Loucy (cell line): Measurements from ENCODE around the gene FNDC8.

Experiments used
- H2AFZ ChIP-seq: fragments of 200-600 bp; sonication (generic); 2 replicates; pipeline ENCODE4 v1.6.0; 2016; ENCODE audit warnings: antibody characterized with exemption, mild to moderate bottlenecking, low read length, moderate library complexity
- H3F3A ChIP-seq: fragments of 200-600 bp; 2 replicates; pipeline ENCODE4 v1.6.0; 2016; ENCODE audit warnings: antibody characterized with exemption, low read depth, mild to moderate bottlenecking
- H3K27me3 ChIP-seq: fragments of 200-600 bp; sonication (generic); 2 replicates; pipeline ENCODE4 v1.6.1; 2014; ENCODE audit warnings: low read length, mild to moderate bottlenecking; ENCODE audit not compliant: insufficient read depth, poor library complexity, severe bottlenecking
- H3K36me3 ChIP-seq: fragments of 200-600 bp; sonication (generic); 2 replicates; pipeline ENCODE4 v1.6.1; 2016; ENCODE audit warnings: low read length; ENCODE audit not compliant: insufficient read depth
- H3K4me1 ChIP-seq: fragments of 200-600 bp; sonication (generic); 2 replicates; pipeline ENCODE4 v1.5.1; 2014; ENCODE audit warnings: low read length, mild to moderate bottlenecking; ENCODE audit not compliant: insufficient read depth, poor library complexity, severe bottlenecking
- H3K4me2 ChIP-seq: fragments of 200-600 bp; sonication (generic); 2 replicates; pipeline ENCODE4 v1.6.0; 2014; ENCODE audit warnings: antibody characterized with exemption, low read length, low read depth, mild to moderate bottlenecking; ENCODE audit not compliant: poor library complexity, severe bottlenecking
- H3K4me3 ChIP-seq: fragments of 200-600 bp; sonication (generic); 2 replicates; pipeline ENCODE4 v1.5.1; 2014; ENCODE audit warnings: low read length, mild to moderate bottlenecking, mixed read lengths; ENCODE audit not compliant: poor library complexity, severe bottlenecking
- H3K79me2 ChIP-seq: fragments of 200-600 bp; sonication (generic); 2 replicates; pipeline ENCODE4 v1.6.1; 2014; ENCODE audit warnings: low read length; ENCODE audit not compliant: insufficient read depth
- H3K9ac ChIP-seq: fragments of 200-600 bp; sonication (generic); 2 replicates; pipeline ENCODE4 v1.6.0; 2014; ENCODE audit warnings: mild to moderate bottlenecking, low read depth, low read length, moderate library complexity; ENCODE audit not compliant: poor library complexity, severe bottlenecking
- H3K9me2 ChIP-seq: fragments of 200-600 bp; sonication (generic); replicated peaks from 2 replicates; pipeline ENCODE4 v1.6.1; 2016; ENCODE audit warnings: low read depth, low read length, mixed read lengths
- H3K9me3 ChIP-seq: fragments of 200-600 bp; sonication (generic); 2 replicates; pipeline ENCODE4 v1.6.1; 2014; ENCODE audit warnings: mild to moderate bottlenecking, antibody characterized with exemption, low read length, low read depth; ENCODE audit not compliant: insufficient read depth
- H4K20me1 ChIP-seq: fragments of 200-600 bp; sonication (generic); 2 replicates; pipeline ENCODE4 v1.6.0; 2014; ENCODE audit warnings: antibody characterized with exemption, low read length, mild to moderate bottlenecking; ENCODE audit not compliant: insufficient read depth, poor library complexity, severe bottlenecking
- CTCF ChIP-seq: fragments of 200-600 bp; sonication (generic); conservative IDR thresholded peaks from 2 replicates; pipeline ENCODE4 v1.5.1; 2014; ENCODE audit warnings: mild to moderate bottlenecking, antibody characterized with exemption, low read length
- EZH2phosphoT487 ChIP-seq: fragments of 200-600 bp; IDR thresholded peaks from 2 replicates; pipeline ENCODE4 v1.6.1; 2018; ENCODE audit warnings: antibody characterized with exemption, mild to moderate bottlenecking, moderate library complexity, borderline replicate concordance

Gene FNDC8

GRCh38 chr17:35099908-35100307, 21.5 kb upstream of the FNDC8 start:
- no peak for TF ChIP-seq CTCF
- no peak for TF ChIP-seq EZH2phosphoT487
- no peaks in the 10 kb centered on the region for H3K9me2 ChIP-seq
- H3K79me2 ChIP-seq = no peaks in the 10 kb centered on the region
- H3K27me3 ChIP-seq = no peaks in the 10 kb centered on the region
- H4K20me1 ChIP-seq = no peaks in the 10 kb centered on the region
- H3K4me1 ChIP-seq = no peaks in the 10 kb centered on the region
- no peaks in the 10 kb centered on the region for H3F3A ChIP-seq
- no peak overlapping the region for H3K4me3 ChIP-seq
- no peaks in the 10 kb centered on the region for H3K9me3 ChIP-seq
- H3K36me3 ChIP-seq = peaks cover 8% of the 10 kb centered on the region; the same call in 1 of the 2 replicates
- H2AFZ ChIP-seq = no peak overlapping the region
- H3K4me2 ChIP-seq = no peak overlapping the region
- H3K9ac ChIP-seq = no peak overlapping the region

- Histone ChIP-seq H3K4me1 (no peaks in the 10 kb centered on the region), H3F3A (no peaks in the 10 kb centered on the region), H3K4me2 (no peak overlapping the region), H4K20me1 (no peaks in the 10 kb centered on the region), H3K9me3 (no peaks in the 10 kb centered on the region), H3K9me2 (no peaks in the 10 kb centered on the region), H3K4me3 (no peak overlapping the region), H3K79me2 (no peaks in the 10 kb centered on the region), H3K9ac (no peak overlapping the region), H2AFZ (no peak overlapping the region), H3K27me3 (no peaks in the 10 kb centered on the region), H3K36me3 (peaks cover 11% of the 10 kb centered on the region; the same call in 1 of the 2 replicates)
- TF ChIP-seq CTCF (no peak), EZH2phosphoT487 (no peak)
Observed at GRCh38 chr17:35101036-35101435, 20.4 kb upstream of the FNDC8 start.

GRCh38 chr17:35101725-35102124, 19.7 kb upstream of the FNDC8 start:
- no peak overlapping the region for H3K9ac ChIP-seq
- no peak overlapping the region for H3K4me2 ChIP-seq
- H2AFZ ChIP-seq = no peak overlapping the region
- H3K4me1 ChIP-seq = no peaks in the 10 kb centered on the region
- H3K9me3 ChIP-seq = no peaks in the 10 kb centered on the region
- H3K79me2 ChIP-seq = no peaks in the 10 kb centered on the region
- no peaks in the 10 kb centered on the region for H4K20me1 ChIP-seq
- no peaks in the 10 kb centered on the region for H3F3A ChIP-seq
- no peaks in the 10 kb centered on the region for H3K9me2 ChIP-seq
- H3K4me3 ChIP-seq = no peak overlapping the region
- H3K27me3 ChIP-seq = no peaks in the 10 kb centered on the region
- peaks cover 17% of the 10 kb centered on the region; the same call in 1 of the 2 replicates for H3K36me3 ChIP-seq
- TF ChIP-seq EZH2phosphoT487 = no peak
- no peak for TF ChIP-seq CTCF
